GM12878 (cell line): ENCODE data around the gene LENG9. TPM values are rescaled to one million over a fixed set of nuclear protein-coding genes. Genes with fewer than 3 reads are reported as not detected.

Experiments used
- ATAC-seq: fragments of 200-7000 bp; cut with Tn5 transposase; 3 replicates; pipeline ENCODE4 v1.9.1; 2020; ENCODE audit warnings: mild to moderate bottlenecking, moderate library complexity
- Bru-seq: library from RNA; stranded (reverse); fragments of 400-500 nt; gene quantifications from one replicate; lab custom pipeline; 2021; lab: Mats Ljungman, UMichigan
- BruChase-seq, 2 experiments: library from RNA; stranded (reverse); fragments of 400-500 nt; gene quantifications; one replicate each; lab custom pipeline; 2021; lab: Mats Ljungman, UMichigan
- BruUV-seq: library from RNA; stranded (reverse); fragments of 400-500 nt; replicated peaks from 2 replicates; lab custom pipeline; 2021; lab: Mats Ljungman, UMichigan
- CTCF ChIA-PET: fragments of 300-600 bp; sonication (Branson Sonifier 250); formaldehyde crosslinking; extraction: SDS; loops from one replicate; lab custom pipeline; 2021; ENCODE audit warnings: inconsistent platforms; lab: Yijun Ruan, JAX
- POLR2A ChIA-PET: fragments of 350-600 bp; formaldehyde crosslinking; extraction: SDS; loops from one replicate; lab custom pipeline; 2021; ENCODE audit warnings: inconsistent platforms; lab: Charles Lee
- RAD21 ChIA-PET: fragments of 300-600 bp; sonication (Branson Sonifier 250); formaldehyde crosslinking; loops from one replicate; lab custom pipeline; 2023; ENCODE audit warnings: antibody characterized with exemption; ENCODE audit not compliant: unreplicated experiment; lab: Charles Lee
- SMC1A ChIA-PET: fragments of 300-600 bp; sonication (Branson Sonifier 250); formaldehyde crosslinking; loops from one replicate; lab custom pipeline; 2023; ENCODE audit not compliant: unreplicated experiment, uncharacterized antibody; lab: Charles Lee
- DNase-seq: peaks from one replicate; pipeline ENCODE4 v3.0.0-alpha.2; 2011; ENCODE audit warnings: low read depth, low spot score
- FAIRE-seq: peaks from 3 replicates; lab custom pipeline; 2011; peaks lifted over from hg19 to GRCh38; lab: Jason Lieb, UNC
- H2AFZ ChIP-seq: 2 replicates; pipeline ENCODE4 v1.6.0; 2011; ENCODE audit warnings: low read depth, low read length, control low read depth; ENCODE audit not compliant: control insufficient read depth
- H3K27ac ChIP-seq: 2 replicates; pipeline ENCODE4 v1.5.1; 2011; ENCODE audit warnings: control low read depth; ENCODE audit not compliant: control insufficient read depth, insufficient read depth
- H3K27me3 ChIP-seq, 2 experiments: replicated peaks in 1 of 2; 2 replicates each; pipeline versions ENCODE4 v1.6.0 to v1.6.1; 2011; ENCODE audit warnings: low read length in 1 of 2; ENCODE audit not compliant: control insufficient read depth in 2 of 2, insufficient read depth in 2 of 2
- H3K36me3 ChIP-seq, 2 experiments: 2 replicates each; pipeline ENCODE4 v1.5.1; 2011; ENCODE audit warnings: low read length in 1 of 2; ENCODE audit not compliant: control insufficient read depth in 2 of 2, insufficient read depth in 2 of 2
- H3K4me1 ChIP-seq: 2 replicates; pipeline ENCODE4 v1.6.1; 2011; ENCODE audit warnings: mild to moderate bottlenecking, low read length, moderate library complexity, mixed read lengths; ENCODE audit not compliant: control insufficient read depth, insufficient read depth
- H3K4me2 ChIP-seq: 2 replicates; pipeline ENCODE4 v1.6.0; 2011; ENCODE audit warnings: control low read depth; ENCODE audit not compliant: control insufficient read depth, insufficient read depth
- H3K4me3 ChIP-seq: fragments of 200-600 bp; sonication (generic); 2 replicates; pipeline ENCODE4 v1.5.1; 2016
- H3K79me2 ChIP-seq: 2 replicates; pipeline ENCODE4 v1.6.0; 2011; ENCODE audit warnings: low read length; ENCODE audit not compliant: control insufficient read depth, insufficient read depth
- H3K9ac ChIP-seq: 2 replicates; pipeline ENCODE4 v1.8.0; 2011; ENCODE audit warnings: low read length, control low read depth, mixed read lengths; ENCODE audit not compliant: control insufficient read depth, insufficient read depth
- H3K9me3 ChIP-seq: replicated peaks from 3 replicates; pipeline ENCODE4 v1.5.1; 2011; ENCODE audit warnings: mild to moderate bottlenecking, low read length; ENCODE audit not compliant: control insufficient read depth, insufficient read depth
- H4K20me1 ChIP-seq: 2 replicates; pipeline ENCODE4 v1.6.0; 2011; ENCODE audit not compliant: control insufficient read depth, insufficient read depth
- ATF7 ChIP-seq: fragments of 450-650 bp; IDR thresholded peaks from 2 replicates; pipeline ENCODE4 v1.6.1; 2016; ENCODE audit warnings: low read depth, mild to moderate bottlenecking
- BACH1 ChIP-seq: fragments of 450-650 bp; IDR thresholded peaks from 2 replicates; pipeline ENCODE4 v1.6.1; 2017; ENCODE audit warnings: mild to moderate bottlenecking, borderline replicate concordance
- CBX5 ChIP-seq: sonication (generic); IDR thresholded peaks from 2 replicates; pipeline ENCODE4 v1.6.1; 2016; ENCODE audit warnings: low read depth, moderate library complexity, mild to moderate bottlenecking, inconsistent platforms
- IKZF1 ChIP-seq: fragments of 450-650 bp; conservative IDR thresholded peaks from 2 replicates; pipeline ENCODE4 v1.6.1; 2017; ENCODE audit warnings: antibody characterized with exemption, mild to moderate bottlenecking
- LARP7 ChIP-seq: fragments of 450-650 bp; IDR thresholded peaks from 2 replicates; pipeline ENCODE4 v1.6.1; 2017; ENCODE audit warnings: mild to moderate bottlenecking
- NR2F1 ChIP-seq: fragments of 450-650 bp; conservative IDR thresholded peaks from 2 replicates; pipeline ENCODE4 v1.6.1; 2017; ENCODE audit warnings: mild to moderate bottlenecking
- PKNOX1 ChIP-seq: fragments of 450-650 bp; IDR thresholded peaks from 2 replicates; pipeline ENCODE4 v1.6.1; 2016; ENCODE audit warnings: mild to moderate bottlenecking
- PML ChIP-seq: IDR thresholded peaks from 2 replicates; pipeline ENCODE4 v1.6.1; 2012; ENCODE audit warnings: low read length, inconsistent platforms
- POLR2A ChIP-seq: IDR thresholded peaks from 2 replicates; pipeline ENCODE4 v1.6.1; 2011; ENCODE audit warnings: low read depth, mild to moderate bottlenecking, low read length
- POU2F2 ChIP-seq: IDR thresholded peaks from 3 replicates; pipeline ENCODE4 v1.6.1; 2011; ENCODE audit warnings: low read depth, mild to moderate bottlenecking, low read length, borderline replicate concordance
- SMAD5 ChIP-seq: IDR thresholded peaks from 2 replicates; pipeline ENCODE4 v1.6.1; 2016; ENCODE audit warnings: antibody characterized with exemption, low read depth
- ZNF274 ChIP-seq: IDR thresholded peaks from one replicate; pipeline ENCODE4 v1.8.0; 2011; ENCODE audit not compliant: insufficient read length, insufficient read depth
- ZNF384 ChIP-seq: IDR thresholded peaks from 2 replicates; pipeline ENCODE4 v1.6.1; 2012; ENCODE audit warnings: low read depth, mild to moderate bottlenecking, low read length, improper control_type of control experiment, borderline replicate concordance
- WGBS: methylation state at CpG from one replicate; pipeline ENCODE4 v1.1.6; 2016; ENCODE audit warnings: low lambda C conversion rate; ENCODE audit not compliant: insufficient replicate concordance, insufficient coverage; ENCODE audit errors: missing lambda C conversion rate; 5-methylcytosine and 5-hydroxymethylcytosine counted together
- in situ Hi-C: fragments of 300-500 bp; cut with MboI; formaldehyde crosslinking; loops from 9 replicates; pipeline ENCODE4 v1.14.3; 2018; ENCODE audit warnings: mixed read lengths
- intact Hi-C: fragments of 100-400 bp; cut with micrococcal nuclease; formaldehyde crosslinking; loops from one replicate; pipeline ENCODE4 v1.14.2; 2022; ENCODE audit not compliant: unreplicated experiment
- long read RNA-seq, 2 experiments: library from polyadenylated mRNA; unstranded; transcript quantifications; one replicate each; pipeline ENCODE4 v2.0.0, GENCODE V29; 2019 to 2020
- polyA minus RNA-seq, 3 experiments: library from RNA; depleted of rRNA, polyadenylated mRNA; stranded (reverse); fragments of >200 nt; gene quantifications; 2 replicates each; pipeline ENCODE4 v1.2.3, GENCODE V29; 2011
- polyA plus RNA-seq, 11 experiments: library from polyadenylated mRNA; depleted of rRNA in 4 of 11; unstranded in 6 of 11; stranded (reverse) in 5 of 11; fragments of >200 nt; fragmentation: Nextera tagmentation in 4 of 11; fragmentation: Illumina TruSeq in 1 of 11; extraction: Ambion mirVana in 4 of 11; extraction: Trizol in 1 of 11; gene quantifications; 1 replicate in 1 of 11; 2 replicates in 10 of 11; pipeline versions ENCODE4 v1.2.1 to v1.2.3, GENCODE V29; 2011 to 2016; ENCODE audit warnings: inconsistent platforms in 2 of 11, missing spikeins in 2 of 11, low read depth in 1 of 11
- total RNA-seq, 4 experiments: library from RNA; depleted of rRNA in 3 of 4; stranded (reverse); fragments of >200 nt in 3 of 4; fragmentation: Illumina TruSeq in 1 of 4; extraction: Trizol in 1 of 4; gene quantifications; 2 replicates each; pipeline versions ENCODE4 v1.2.1 to v1.2.3, GENCODE V29; 2013 to 2021
- TF ChIP-seq, protein P1 (sequence below): IDR thresholded peaks from 2 replicates; pipeline ENCODE4 v1.6.1; 2012; ENCODE audit warnings: low read depth, low read length, improper control_type of control experiment
- TF ChIP-seq, protein P2 (sequence below): IDR thresholded peaks from 2 replicates; pipeline ENCODE4 v1.6.1; 2011; ENCODE audit warnings: borderline replicate concordance, low read depth, mild to moderate bottlenecking, moderate library complexity, low read length; ENCODE audit not compliant: insufficient read depth, poor library complexity, severe bottlenecking
- TF ChIP-seq, protein P3 (sequence below): fragments of 450-650 bp; IDR thresholded peaks from 2 replicates; pipeline ENCODE4 v1.6.1; 2016; ENCODE audit warnings: mild to moderate bottlenecking

LENG9 gene
- 3.4 and 4.5 TPM in 2 replicates for total RNA-seq (2013; cell fraction: nucleolus; rRNA removed)
- 2.9 and 4.0 TPM in 2 replicates for total RNA-seq (2014; rRNA removed)
- total RNA-seq (2014; rRNA removed; fragmentation: Illumina TruSeq; extraction: Trizol): 0.76 and 0.78 TPM in 2 replicates
- 2.5 and 3.5 TPM in 2 replicates for total RNA-seq (2021)
- 0.26 TPM for polyA plus RNA-seq (2011; ENCODE audit: low read depth)
- polyA plus RNA-seq (2011; rRNA removed): 0.09 and 0.20 TPM in 2 replicates
- polyA plus RNA-seq (2011; cell fraction: cytosol; rRNA removed): 0.27 and 0.55 TPM in 2 replicates
- 0.67 and 0.78 TPM in 2 replicates for polyA plus RNA-seq (2011; cell fraction: nucleus; rRNA removed)
- 1.1 and 1.8 TPM in 2 replicates for polyA plus RNA-seq (2012)
- 0.11 and 0.46 TPM in 2 replicates for polyA plus RNA-seq (2014; fragmentation: Illumina TruSeq; extraction: Trizol)
- 1 to 10 TPM in 1 of 2 experiments, under 1 TPM in 1; 0.18 to 1.7 TPM for polyA plus RNA-seq (2014; fragmentation: Nextera tagmentation; extraction: Ambion mirVana)
- 2.1 and 2.7 TPM in 2 replicates for polyA plus RNA-seq (2014; rRNA removed)
- under 1 TPM in 1 of 2 experiments, not detected in 1; 0.09 TPM for polyA plus RNA-seq (2016; fragmentation: Nextera tagmentation; extraction: Ambion mirVana)
- 0.22 and 1.8 TPM in 2 replicates for polyA minus RNA-seq (2011; rRNA and poly(A)+ RNA removed)
- 1.2 and 1.7 TPM in 2 replicates for polyA minus RNA-seq (2011; cell fraction: cytosol; rRNA and poly(A)+ RNA removed)
- 2.8 and 3.3 TPM in 2 replicates for polyA minus RNA-seq (2011; cell fraction: nucleus; rRNA and poly(A)+ RNA removed)
- Bru-seq, nascent RNA: percentile 59 among the genes with signal in this experiment
- percentile 37 among the genes with signal in this experiment for BruChase-seq, experiment 1, labeled RNA remaining after a 6-hour chase
- percentile 44 among the genes with signal in this experiment for BruChase-seq, experiment 2, labeled RNA remaining after a 2-hour chase
- long read RNA-seq, experiment 1: 0 reads
- long read RNA-seq, experiment 2: 0 reads

DNA sequence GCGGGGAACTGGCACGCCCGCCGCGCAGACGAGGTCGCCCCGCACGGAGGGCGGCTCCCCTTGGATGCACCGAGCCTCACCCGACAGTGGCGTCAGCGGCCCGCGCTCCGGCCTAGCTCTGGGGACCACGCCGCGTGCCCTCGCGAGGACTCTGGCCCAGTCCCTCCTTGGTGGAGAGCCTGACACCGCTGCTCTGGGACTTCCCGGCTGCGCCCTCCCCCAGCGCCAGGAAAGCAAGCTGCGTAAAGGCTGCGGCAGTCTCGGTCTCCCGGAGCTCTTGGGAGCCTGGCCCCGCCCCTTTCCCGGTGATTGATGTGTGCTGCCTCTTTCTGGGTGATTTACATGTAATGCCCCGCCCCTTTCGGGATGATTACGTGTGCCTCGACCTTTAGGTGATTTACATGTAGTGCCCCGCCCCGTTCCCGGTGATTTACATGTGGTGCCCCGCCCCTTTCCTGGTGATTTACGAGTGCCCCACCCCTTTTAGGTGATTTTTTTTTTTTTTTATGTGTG, at the start of gene LENG9:
TSS of gene LENG9 (minus strand) at position 248 of the 513 bp plus-strand sequence. CDS start 252 bp downstream, outside the sequence.
- under 1% methylated on average over 39 of the region's 41 CpGs for WGBS
- in situ Hi-C loops: loop anchor here (10.0 kb wide), 1 partner anchor 1191 kb away; the partner anchor contains the start of gene U2AF2
- peak within 1 kb of the TSS; percentile 96 for H3K4me2 ChIP-seq
- peak within 1 kb of the TSS; percentile 80 for H3K9ac ChIP-seq
- ChIA-PET RAD21 (interaction anchor here (1.0 to 1.2 kb wide), 4 partner anchors 10 to 74 kb away, joined by 3 to 12 read pairs (median 4); partner anchors contain the start of genes CDC42EP5 and LENG8), CTCF (interaction anchor here (1.0 to 1.5 kb wide), 6 partner anchors 12 to 274 kb away, joined by 3 to 5 read pairs (median 4); partner anchors contain the start of genes LENG8 and MBOAT7), SMC1A (interaction anchor here (1.0 kb wide), 2 partner anchors 15 to 73 kb away, joined by 4 to 5 read pairs; partner anchors contain the start of gene LENG8), POLR2A (interaction anchor here (0.7 to 1.6 kb wide), 5 partner anchors 15 to 327 kb away, joined by 3 to 16 read pairs (median 5); partner anchors contain the start of genes CNOT3, LENG8 and MBOAT7)
- ATAC-seq (peak; percentile 66), FAIRE-seq (no peak), DNase-seq (no peak)
- H3K27ac ChIP-seq: peak within 1 kb of the TSS; percentile 81
- peak within 1 kb of the TSS; percentile 76 for H3K4me3 ChIP-seq
- no peaks in the 10 kb centered on the region for H4K20me1 ChIP-seq
- peaks cover 14% of the 10 kb centered on the region for H3K79me2 ChIP-seq
- intact Hi-C loops: loop anchor here (1.0 kb wide), 2 partner anchors 14 to 154 kb away; partner anchors contain the start of gene LENG8
- H3K36me3 ChIP-seq: peaks cover 10 to 25% of the 10 kb centered on the region in 2 experiments
- peak within 1 kb of the TSS; percentile 93 for H2AFZ ChIP-seq
- peaks cover 12% of the 10 kb centered on the region for H3K4me1 ChIP-seq
- no TSS peak for BruUV-seq
- H3K9me3 ChIP-seq: no peaks in the 10 kb centered on the region
- no peaks in the 10 kb centered on the region for H3K27me3 ChIP-seq
- peak; percentile 32 for TF ChIP-seq BACH1
- TF ChIP-seq, protein P1, sequence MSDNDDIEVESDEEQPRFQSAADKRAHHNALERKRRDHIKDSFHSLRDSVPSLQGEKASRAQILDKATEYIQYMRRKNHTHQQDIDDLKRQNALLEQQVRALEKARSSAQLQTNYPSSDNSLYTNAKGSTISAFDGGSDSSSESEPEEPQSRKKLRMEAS: peak; percentile 75
- TF ChIP-seq PML: 0 out of 2 replicates have a peak, but pooled peaks have one; percentile 22
- TF ChIP-seq SMAD5: 0 out of 2 replicates have a peak, but pooled peaks have one; percentile 21
- TF ChIP-seq CBX5: no peak
- peak; percentile 75 for TF ChIP-seq ATF7
- TF ChIP-seq ZNF384: peak; percentile 97; the same call in 1 of the 2 replicates
- peak; percentile 90 for TF ChIP-seq IKZF1
- peak; percentile 28; the same call in 1 of the 2 replicates for TF ChIP-seq LARP7
- TF ChIP-seq, protein P2, sequence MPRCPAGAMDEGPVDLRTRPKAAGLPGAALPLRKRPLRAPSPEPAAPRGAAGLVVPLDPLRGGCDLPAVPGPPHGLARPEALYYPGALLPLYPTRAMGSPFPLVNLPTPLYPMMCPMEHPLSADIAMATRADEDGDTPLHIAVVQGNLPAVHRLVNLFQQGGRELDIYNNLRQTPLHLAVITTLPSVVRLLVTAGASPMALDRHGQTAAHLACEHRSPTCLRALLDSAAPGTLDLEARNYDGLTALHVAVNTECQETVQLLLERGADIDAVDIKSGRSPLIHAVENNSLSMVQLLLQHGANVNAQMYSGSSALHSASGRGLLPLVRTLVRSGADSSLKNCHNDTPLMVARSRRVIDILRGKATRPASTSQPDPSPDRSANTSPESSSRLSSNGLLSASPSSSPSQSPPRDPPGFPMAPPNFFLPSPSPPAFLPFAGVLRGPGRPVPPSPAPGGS: no peak
- TF ChIP-seq, protein P3, sequence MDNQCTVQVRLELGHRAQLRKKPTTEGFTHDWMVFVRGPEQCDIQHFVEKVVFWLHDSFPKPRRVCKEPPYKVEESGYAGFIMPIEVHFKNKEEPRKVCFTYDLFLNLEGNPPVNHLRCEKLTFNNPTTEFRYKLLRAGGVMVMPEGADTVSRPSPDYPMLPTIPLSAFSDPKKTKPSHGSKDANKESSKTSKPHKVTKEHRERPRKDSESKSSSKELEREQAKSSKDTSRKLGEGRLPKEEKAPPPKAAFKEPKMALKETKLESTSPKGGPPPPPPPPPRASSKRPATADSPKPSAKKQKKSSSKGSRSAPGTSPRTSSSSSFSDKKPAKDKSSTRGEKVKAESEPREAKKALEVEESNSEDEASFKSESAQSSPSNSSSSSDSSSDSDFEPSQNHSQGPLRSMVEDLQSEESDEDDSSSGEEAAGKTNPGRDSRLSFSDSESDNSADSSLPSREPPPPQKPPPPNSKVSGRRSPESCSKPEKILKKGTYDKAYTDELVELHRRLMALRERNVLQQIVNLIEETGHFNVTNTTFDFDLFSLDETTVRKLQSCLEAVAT: peak; percentile 55; the same call in 1 of the 2 replicates
- TF ChIP-seq POU2F2: no peak; the same call in 1 of the 3 replicates
- no peak for TF ChIP-seq ZNF274
- peak; percentile 96 for TF ChIP-seq PKNOX1
- TF ChIP-seq NR2F1: peak; percentile 35; the same call in 1 of the 2 replicates
- TF ChIP-seq POLR2A: peak; percentile 68
